ENCODE data around the gene CYP2F1.
"Not testable (repeated sequence)": the region's sequence is repeated elsewhere in the genome, so short reads cannot be mapped to it uniquely, and the experiment has no call there.

The CYP2F1 gene

GRCh38 chr19:41123716-41124294 is 9.6 kb downstream of the CYP2F1 start:
- Histone ChIP-seq H3K36me3 (replicated peaks; ENCODE audit: insufficient read depth, low read length) (no peaks in the 10 kb centered on the region), H3K9me2 (replicated peaks; ENCODE audit: insufficient read depth, low read length) (no peaks in the 10 kb centered on the region), H3K27ac (ENCODE audit: low read length) (no peak overlapping the region), H3K4me2 (ENCODE audit: low read depth, low read length) (no peak overlapping the region), H3K9me3 (replicated peaks; ENCODE audit: insufficient read depth, low read length) (no peaks in the 10 kb centered on the region), H4K20me1 (ENCODE audit: insufficient read depth, low read length) (no peaks in the 10 kb centered on the region), H3K4me1 (ENCODE audit: low read length) (no peaks in the 10 kb centered on the region), H3K4me3 (ENCODE audit: low read length) (no peak overlapping the region), H3F3A (ENCODE audit: insufficient read depth, low read length) (no peaks in the 10 kb centered on the region), H3K79me2 (ENCODE audit: low read length) (no peaks in the 10 kb centered on the region), H3K27me3 (replicated peaks; ENCODE audit: insufficient read depth, low read length) (peaks cover 15% of the 10 kb centered on the region), H2AFZ (ENCODE audit: low read length) (no peak overlapping the region), H3K9ac (ENCODE audit: low read length) (no peak overlapping the region)
- no peak for TF ChIP-seq CTCF (IDR thresholded peaks at IDR 0.05; ENCODE audit: low read length)
- TF ChIP-seq EZH2 (optimal IDR thresholded peaks at IDR 0.05; ENCODE audit: low read depth, low read length) = no peak
- TF ChIP-seq EZH2phosphoT487 (IDR thresholded peaks at IDR 0.05; ENCODE audit: low read length) = no peak
- DNase-seq = no peak

- not testable (repeated sequence) for H3K4me3 ChIP-seq (ENCODE audit: low read length); H3F3A ChIP-seq (ENCODE audit: insufficient read depth, low read length); H3K9me2 ChIP-seq (replicated peaks; ENCODE audit: insufficient read depth, low read length); H3K4me1 ChIP-seq (ENCODE audit: low read length); H3K36me3 ChIP-seq (replicated peaks; ENCODE audit: insufficient read depth, low read length); H3K27ac ChIP-seq (ENCODE audit: low read length); H2AFZ ChIP-seq (ENCODE audit: low read length); H4K20me1 ChIP-seq (ENCODE audit: insufficient read depth, low read length); H3K9me3 ChIP-seq (replicated peaks; ENCODE audit: insufficient read depth, low read length); H3K9ac ChIP-seq (ENCODE audit: low read length); H3K4me2 ChIP-seq (ENCODE audit: low read depth, low read length); H3K79me2 ChIP-seq (ENCODE audit: low read length)
- H3K27me3 ChIP-seq (replicated peaks; ENCODE audit: insufficient read depth, low read length) = peaks cover 28% of the 10 kb centered on the region
- DNase-seq = peak; percentile 22
- TF ChIP-seq CTCF (IDR thresholded peaks at IDR 0.05; ENCODE audit: low read length) = peak; percentile 33
These were observed 12.6 kb downstream of the CYP2F1 start for GRCh38 chr19:41126765-41127203.

GRCh38 chr19:41127362-41127761 is 13.1 kb downstream of the CYP2F1 start:
- H2AFZ ChIP-seq (ENCODE audit: low read length); H3K79me2 ChIP-seq (ENCODE audit: low read length); H3K4me2 ChIP-seq (ENCODE audit: low read depth, low read length); H3K9me3 ChIP-seq (replicated peaks; ENCODE audit: insufficient read depth, low read length); H4K20me1 ChIP-seq (ENCODE audit: insufficient read depth, low read length); H3K9ac ChIP-seq (ENCODE audit: low read length); H3K9me2 ChIP-seq (replicated peaks; ENCODE audit: insufficient read depth, low read length); DNase-seq; H3F3A ChIP-seq (ENCODE audit: insufficient read depth, low read length); H3K27ac ChIP-seq (ENCODE audit: low read length); H3K36me3 ChIP-seq (replicated peaks; ENCODE audit: insufficient read depth, low read length); H3K4me3 ChIP-seq (ENCODE audit: low read length); H3K4me1 ChIP-seq (ENCODE audit: low read length): not testable (repeated sequence)
- peaks cover 33% of the 10 kb centered on the region for H3K27me3 ChIP-seq (replicated peaks; ENCODE audit: insufficient read depth, low read length)

- H2AFZ ChIP-seq (ENCODE audit: low read length); H3F3A ChIP-seq (ENCODE audit: insufficient read depth, low read length); H3K9me2 ChIP-seq (replicated peaks; ENCODE audit: insufficient read depth, low read length); H3K9ac ChIP-seq (ENCODE audit: low read length); H3K4me1 ChIP-seq (ENCODE audit: low read length); H3K4me2 ChIP-seq (ENCODE audit: low read depth, low read length); H3K9me3 ChIP-seq (replicated peaks; ENCODE audit: insufficient read depth, low read length); H4K20me1 ChIP-seq (ENCODE audit: insufficient read depth, low read length); H3K27ac ChIP-seq (ENCODE audit: low read length); H3K79me2 ChIP-seq (ENCODE audit: low read length); H3K36me3 ChIP-seq (replicated peaks; ENCODE audit: insufficient read depth, low read length); H3K4me3 ChIP-seq (ENCODE audit: low read length): not testable (repeated sequence)
- TF ChIP-seq CTCF (IDR thresholded peaks at IDR 0.05; ENCODE audit: low read length) = peak; percentile 44
- peaks cover 38% of the 10 kb centered on the region for H3K27me3 ChIP-seq (replicated peaks; ENCODE audit: insufficient read depth, low read length)
- peak; percentile 48 for DNase-seq
These were observed 13.6 kb downstream of the CYP2F1 start for GRCh38 chr19:41127801-41128300.

Measured in MM.1S (cell line).